ENCODE results near the gene KLHL24.
"Not testable (repeated sequence)": the region's sequence is repeated elsewhere in the genome, so short reads cannot be mapped to it uniquely, and the experiment has no call there.

KLHL24 gene

GRCh38 chr3:183697610-183698317, 62.3 kb downstream of the KLHL24 start, which contains the start of gene YEATS2:
Gene YEATS2 (plus strand): TSS chr3:183697797. CDS start chr3:183715163, 17,366 bp downstream.
- DNase-seq (ENCODE audit: low spot score), result peak; percentile 84

GRCh38 chr3:183698318-183698751, 62.9 kb downstream of the KLHL24 start:
- DNase-seq (ENCODE audit: low spot score), result peak; percentile 70

GRCh38 chr3:183698756-183699155, 63.3 kb downstream of the KLHL24 start:
- no peak for DNase-seq (ENCODE audit: low spot score)

- DNase-seq (ENCODE audit: low spot score), result no peak
Measured at GRCh38 chr3:183699238-183699947, 64.0 kb downstream of the KLHL24 start.

- no peak for DNase-seq (ENCODE audit: low spot score)
Measured at GRCh38 chr3:183701744-183702143, 66.3 kb downstream of the KLHL24 start.

GRCh38 chr3:183703892-183704291, 68.5 kb downstream of the KLHL24 start:
- DNase-seq (ENCODE audit: low spot score), result not testable (repeated sequence)

GRCh38 chr3:183710231-183710630, 74.8 kb downstream of the KLHL24 start:
- no peak for DNase-seq (ENCODE audit: low spot score)

- no peak for DNase-seq (ENCODE audit: low spot score)
Measured at GRCh38 chr3:183711516-183711915, 76.1 kb downstream of the KLHL24 start.

GRCh38 chr3:183714622-183715021, 79.2 kb downstream of the KLHL24 start:
- no peak for DNase-seq (ENCODE audit: low spot score)

GRCh38 chr3:183718012-183718411, 82.6 kb downstream of the KLHL24 start:
- no peak for DNase-seq (ENCODE audit: low spot score)

GRCh38 chr3:183725387-183725786, 90.0 kb downstream of the KLHL24 start:
- DNase-seq (ENCODE audit: low spot score), result no peak

GRCh38 chr3:183728204-183728603, 92.8 kb downstream of the KLHL24 start:
- no peak for DNase-seq (ENCODE audit: low spot score)

GRCh38 chr3:183730361-183730760, 94.9 kb downstream of the KLHL24 start:
- DNase-seq (ENCODE audit: low spot score), result no peak

- no peak for DNase-seq (ENCODE audit: low spot score)
Measured at GRCh38 chr3:183731611-183732010, 96.2 kb downstream of the KLHL24 start.

GRCh38 chr3:183733553-183733952, 98.1 kb downstream of the KLHL24 start:
- DNase-seq (ENCODE audit: low spot score), result no peak

Measured in ecto neural progenitor cell (in vitro differentiated cells).